Muscle layer of duodenum (tissue), 2 donors: Measurements from ENCODE around the gene NEFH.

Source experiments
- H3K27ac ChIP-seq: one replicate; pipeline ENCODE4 v1.7.0; 2013; ENCODE audit warnings: mild to moderate bottlenecking, low read length
- H3K27me3 ChIP-seq: one replicate; pipeline ENCODE4 v1.7.0; 2013; ENCODE audit warnings: low read depth, mild to moderate bottlenecking, control low read depth, low read length
- H3K36me3 ChIP-seq, 2 donors: one replicate each; pipeline ENCODE4 v1.7.0; 2013; ENCODE audit warnings: low read length in 2 of 2, control low read depth in 1 of 2, mild to moderate bottlenecking in 1 of 2; ENCODE audit not compliant: insufficient read depth in 2 of 2, control insufficient read depth in 1 of 2
- H3K4me1 ChIP-seq, 2 donors: one replicate each; pipeline ENCODE4 v1.7.0; 2013; ENCODE audit warnings: low read length in 2 of 2, mild to moderate bottlenecking in 2 of 2, control low read depth in 1 of 2, moderate library complexity in 1 of 2; ENCODE audit not compliant: insufficient read depth in 2 of 2, control insufficient read depth in 1 of 2
- H3K4me3 ChIP-seq, 2 donors: one replicate each; pipeline ENCODE4 v1.7.0; 2013; ENCODE audit warnings: low read length in 2 of 2, low read depth in 1 of 2, mild to moderate bottlenecking in 1 of 2
- H3K9me3 ChIP-seq, 2 donors: one replicate each; pipeline ENCODE4 v1.7.0; 2013; ENCODE audit warnings: low read length in 2 of 2, control low read depth in 1 of 2, mild to moderate bottlenecking in 1 of 2; ENCODE audit not compliant: control insufficient read depth in 1 of 2
- donor health status: healthy.

The NEFH gene

DNA sequence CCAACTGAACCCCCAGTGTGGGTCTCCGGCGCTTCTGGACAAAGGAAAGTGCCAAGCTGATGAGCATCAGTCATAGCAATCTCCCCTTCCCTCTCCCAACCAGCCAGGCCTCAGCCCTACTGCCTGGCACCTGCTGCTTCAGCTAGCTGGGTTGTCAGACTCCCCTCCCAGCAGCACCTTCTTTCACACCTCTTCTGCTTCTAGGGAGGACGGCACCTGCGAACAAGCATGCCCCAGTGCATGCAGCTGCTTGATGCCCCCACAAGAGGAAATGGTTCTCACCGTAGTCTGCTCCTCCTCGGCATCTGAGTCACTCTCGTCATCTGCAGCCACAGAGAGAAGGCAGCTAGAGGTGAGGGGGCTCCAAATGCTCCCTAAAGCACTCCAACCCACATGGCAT lies 48.1 kb downstream of the NEFH start:
- Histone ChIP-seq H3K36me3 (peaks cover 68 to 86% of the 10 kb centered on the region in 2 donors), H3K27ac (no peak overlapping the region), H3K4me1 (no peaks in the 10 kb centered on the region), H3K27me3 (no peaks in the 10 kb centered on the region), H3K9me3 (no peaks in the 10 kb centered on the region), H3K4me3 (no peak overlapping the region)

- H3K27me3 ChIP-seq = no peaks in the 10 kb centered on the region
- H3K4me1 ChIP-seq = no peaks in the 10 kb centered on the region
- H3K27ac ChIP-seq = no peak overlapping the region
- H3K4me3 ChIP-seq = no peak overlapping the region
- H3K36me3 ChIP-seq = peaks cover 70 to 85% of the 10 kb centered on the region in 2 donors
- no peaks in the 10 kb centered on the region for H3K9me3 ChIP-seq
Observed at GRCh38 chr22:29530716-29531115, 50.7 kb downstream of the NEFH start.

GRCh38 chr22:29531419-29531818 lies 51.4 kb downstream of the NEFH start:
- Histone ChIP-seq H3K27ac (no peak overlapping the region), H3K36me3 (peaks cover 73 to 85% of the 10 kb centered on the region in 2 donors), H3K27me3 (no peaks in the 10 kb centered on the region), H3K4me1 (no peaks in the 10 kb centered on the region), H3K4me3 (no peak overlapping the region), H3K9me3 (no peaks in the 10 kb centered on the region)

- H3K4me1 ChIP-seq = no peaks in the 10 kb centered on the region
- no peak overlapping the region for H3K4me3 ChIP-seq
- no peaks in the 10 kb centered on the region for H3K9me3 ChIP-seq
- peaks cover 47 to 82% of the 10 kb centered on the region in 2 donors for H3K36me3 ChIP-seq
- no peaks in the 10 kb centered on the region for H3K27me3 ChIP-seq
- no peak overlapping the region for H3K27ac ChIP-seq
Observed at GRCh38 chr22:29536411-29536810, 56.4 kb downstream of the NEFH start.

GRCh38 chr22:29539105-29539504 lies 59.1 kb downstream of the NEFH start:
- no peaks in the 10 kb centered on the region for H3K4me1 ChIP-seq
- H3K36me3 ChIP-seq = peaks cover 32 to 79% of the 10 kb centered on the region in 2 donors
- H3K27ac ChIP-seq = no peak overlapping the region
- no peaks in the 10 kb centered on the region for H3K9me3 ChIP-seq
- no peak overlapping the region for H3K4me3 ChIP-seq
- no peaks in the 10 kb centered on the region for H3K27me3 ChIP-seq
